SK-N-MC (cell line): ENCODE results near the gene CTBP1.

Source experiments
- EZH2 ChIP-seq: fragments of 200-600 bp; sonication (generic); IDR thresholded peaks from one replicate; pipeline ENCODE4 v1.6.1; 2017; ENCODE audit warnings: antibody characterized with exemption
- FOXP2 ChIP-seq: optimal IDR thresholded peaks from 2 replicates; pipeline ENCODE3; 2011; ENCODE audit warnings: mild to moderate bottlenecking, moderate library complexity; ENCODE audit not compliant: insufficient read depth; ENCODE audit errors: extremely low read length, control extremely low read depth
- POLR2AphosphoS5 ChIP-seq: IDR thresholded peaks from 2 replicates; pipeline ENCODE4 v1.6.1; 2012; ENCODE audit warnings: mild to moderate bottlenecking, low read depth, low read length, borderline replicate concordance

DNA sequence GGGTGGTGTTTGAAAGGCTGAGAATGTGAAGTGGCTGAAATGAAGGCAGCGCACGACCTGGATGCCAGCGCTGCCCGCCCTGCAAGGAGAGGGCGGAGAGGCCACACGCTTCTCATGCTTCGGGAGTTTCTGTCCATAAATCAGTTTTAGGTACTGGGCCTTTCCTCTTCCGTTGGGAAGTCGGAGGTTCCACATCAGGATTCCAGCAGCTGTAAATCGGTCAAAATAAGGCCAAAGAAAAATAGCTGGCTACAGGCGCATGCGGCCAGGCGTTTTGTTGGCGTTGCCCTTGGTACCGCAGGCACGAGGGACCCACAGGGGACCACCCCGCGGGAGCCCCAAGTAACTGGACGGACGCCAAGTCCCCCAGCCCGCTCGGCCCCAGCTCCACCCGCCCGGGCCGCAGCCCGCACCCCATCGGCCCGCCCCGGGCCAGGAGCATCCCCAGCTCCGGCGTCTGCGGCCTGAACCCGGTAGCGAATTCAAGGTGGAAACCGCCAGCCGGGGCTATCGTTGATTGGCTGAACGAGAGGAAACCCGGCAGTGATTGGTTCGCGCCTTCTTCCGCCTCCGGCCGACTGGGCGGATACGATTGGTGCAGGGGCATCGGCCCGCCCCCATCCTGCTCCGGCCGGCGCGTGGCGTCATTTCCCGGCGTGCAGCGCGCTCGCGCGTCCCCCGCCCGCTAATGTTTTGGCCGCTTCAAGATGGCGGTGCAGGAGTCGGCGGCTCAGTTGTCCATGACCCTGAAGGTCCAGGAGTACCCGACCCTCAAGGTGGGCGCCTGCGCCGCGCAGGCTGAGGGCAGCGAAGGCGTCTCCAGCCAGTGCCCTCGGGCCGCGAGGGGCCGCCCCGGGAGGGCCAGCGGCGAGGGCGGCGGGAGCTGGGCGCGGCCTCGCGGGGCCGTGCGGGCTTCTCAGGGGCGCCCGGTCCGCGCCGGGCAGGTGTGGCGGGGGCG, 40.6 kb upstream of the CTBP1 start, which contains the start of gene MAEA:
- peak; percentile 92 for TF ChIP-seq POLR2AphosphoS5
- TF ChIP-seq EZH2, result no peak
- peak; percentile 64 for TF ChIP-seq FOXP2
